GM18870 (cell line): ENCODE results near the gene ADCY10.
"Not testable (repeated sequence)": the region's sequence is repeated elsewhere in the genome, so short reads cannot be mapped to it uniquely, and the experiment has no call there.

Experiments used
- ATAC-seq: cut with Tn5 transposase; IDR thresholded peaks from one replicate; pipeline ENCODE4 v1.9.1; 2021; ENCODE audit warnings: moderate library complexity; ENCODE audit not compliant: unreplicated experiment

ADCY10 gene, protein sequence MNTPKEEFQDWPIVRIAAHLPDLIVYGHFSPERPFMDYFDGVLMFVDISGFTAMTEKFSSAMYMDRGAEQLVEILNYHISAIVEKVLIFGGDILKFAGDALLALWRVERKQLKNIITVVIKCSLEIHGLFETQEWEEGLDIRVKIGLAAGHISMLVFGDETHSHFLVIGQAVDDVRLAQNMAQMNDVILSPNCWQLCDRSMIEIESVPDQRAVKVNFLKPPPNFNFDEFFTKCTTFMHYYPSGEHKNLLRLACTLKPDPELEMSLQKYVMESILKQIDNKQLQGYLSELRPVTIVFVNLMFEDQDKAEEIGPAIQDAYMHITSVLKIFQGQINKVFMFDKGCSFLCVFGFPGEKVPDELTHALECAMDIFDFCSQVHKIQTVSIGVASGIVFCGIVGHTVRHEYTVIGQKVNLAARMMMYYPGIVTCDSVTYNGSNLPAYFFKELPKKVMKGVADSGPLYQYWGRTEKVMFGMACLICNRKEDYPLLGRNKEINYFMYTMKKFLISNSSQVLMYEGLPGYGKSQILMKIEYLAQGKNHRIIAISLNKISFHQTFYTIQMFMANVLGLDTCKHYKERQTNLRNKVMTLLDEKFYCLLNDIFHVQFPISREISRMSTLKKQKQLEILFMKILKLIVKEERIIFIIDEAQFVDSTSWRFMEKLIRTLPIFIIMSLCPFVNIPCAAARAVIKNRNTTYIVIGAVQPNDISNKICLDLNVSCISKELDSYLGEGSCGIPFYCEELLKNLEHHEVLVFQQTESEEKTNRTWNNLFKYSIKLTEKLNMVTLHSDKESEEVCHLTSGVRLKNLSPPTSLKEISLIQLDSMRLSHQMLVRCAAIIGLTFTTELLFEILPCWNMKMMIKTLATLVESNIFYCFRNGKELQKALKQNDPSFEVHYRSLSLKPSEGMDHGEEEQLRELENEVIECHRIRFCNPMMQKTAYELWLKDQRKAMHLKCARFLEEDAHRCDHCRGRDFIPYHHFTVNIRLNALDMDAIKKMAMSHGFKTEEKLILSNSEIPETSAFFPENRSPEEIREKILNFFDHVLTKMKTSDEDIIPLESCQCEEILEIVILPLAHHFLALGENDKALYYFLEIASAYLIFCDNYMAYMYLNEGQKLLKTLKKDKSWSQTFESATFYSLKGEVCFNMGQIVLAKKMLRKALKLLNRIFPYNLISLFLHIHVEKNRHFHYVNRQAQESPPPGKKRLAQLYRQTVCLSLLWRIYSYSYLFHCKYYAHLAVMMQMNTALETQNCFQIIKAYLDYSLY (N-terminal part only)

DNA sequence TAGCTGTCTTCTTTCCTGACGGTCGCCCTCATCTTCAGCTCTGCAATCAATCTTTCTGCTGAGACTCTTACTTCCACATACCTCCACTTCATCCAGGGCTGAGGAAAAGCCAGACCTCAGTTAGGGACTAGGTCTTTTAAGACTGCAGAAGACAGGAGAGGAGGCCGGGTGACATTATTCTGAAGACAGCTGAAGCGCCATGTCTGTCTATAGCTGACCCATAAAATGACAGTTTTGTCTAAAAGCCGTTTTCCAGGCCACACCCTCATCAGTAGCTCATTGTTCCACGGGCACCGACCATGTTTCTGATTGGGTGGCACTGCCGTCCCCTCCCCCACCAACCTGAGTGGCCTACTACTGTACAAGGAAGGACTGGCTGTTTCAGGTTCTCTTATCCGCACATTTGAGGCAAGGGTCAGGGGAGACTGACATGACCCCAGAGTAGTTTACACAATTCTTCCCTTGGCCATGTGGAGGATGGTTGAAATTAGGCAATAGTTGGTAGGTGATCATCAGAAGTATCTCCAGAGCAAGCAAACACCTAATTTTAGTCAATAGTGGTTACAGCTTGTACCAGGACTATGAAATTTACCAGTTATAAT lies at the start of gene ADCY10:
TSS of gene ADCY10 (minus strand) at position 240 of the 602 bp plus-strand sequence. CDS start 8,994 bp downstream, outside the sequence.
- ATAC-seq, result no peak

DNA sequence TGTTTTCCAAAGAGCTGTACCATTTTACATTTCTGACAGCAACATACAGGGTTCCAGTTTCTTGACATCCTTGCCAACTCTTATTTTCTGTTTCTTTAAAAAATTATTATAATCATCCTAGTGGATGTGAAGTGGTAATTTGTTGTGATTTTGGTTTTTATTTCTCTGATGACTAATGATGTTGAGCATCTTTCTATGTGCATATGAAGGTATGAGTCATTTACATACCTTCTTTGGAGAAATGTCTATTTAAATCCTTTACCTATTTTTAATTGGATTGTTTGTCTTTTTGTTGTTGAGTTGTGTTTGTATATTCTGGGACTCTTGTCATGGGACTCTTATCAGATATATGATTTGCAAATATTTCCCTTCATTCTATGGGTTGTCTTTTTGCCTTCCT lies 43.8 kb upstream of the ADCY10 start:
- ATAC-seq, result no peak

DNA sequence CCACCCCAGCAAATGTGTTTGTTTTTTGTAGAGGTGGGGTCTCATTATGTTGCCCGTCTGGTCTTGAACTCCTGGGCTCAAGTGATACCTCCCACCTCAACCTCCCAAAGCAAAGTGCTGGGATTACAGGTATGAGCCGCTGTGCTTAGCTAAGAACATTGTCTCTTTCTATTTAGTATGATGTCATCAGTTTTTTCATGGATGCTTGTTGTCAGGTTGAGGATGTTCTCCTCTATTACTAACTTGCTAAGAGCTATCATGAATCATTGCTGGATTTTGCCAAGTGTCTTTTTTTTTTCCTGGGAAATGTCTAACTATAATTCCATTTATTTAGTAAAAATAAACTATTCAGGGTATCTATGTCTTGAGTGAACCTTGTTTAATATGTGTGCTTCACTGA lies 42.0 kb upstream of the ADCY10 start:
- ATAC-seq, result no peak

GRCh38 chr1:167950569-167950968 lies 36.6 kb upstream of the ADCY10 start:
- ATAC-seq, result no peak

GRCh38 chr1:167949785-167950184 lies 35.9 kb upstream of the ADCY10 start:
- no peak for ATAC-seq

GRCh38 chr1:167947733-167948132 lies 33.8 kb upstream of the ADCY10 start:
- ATAC-seq, result no peak

DNA sequence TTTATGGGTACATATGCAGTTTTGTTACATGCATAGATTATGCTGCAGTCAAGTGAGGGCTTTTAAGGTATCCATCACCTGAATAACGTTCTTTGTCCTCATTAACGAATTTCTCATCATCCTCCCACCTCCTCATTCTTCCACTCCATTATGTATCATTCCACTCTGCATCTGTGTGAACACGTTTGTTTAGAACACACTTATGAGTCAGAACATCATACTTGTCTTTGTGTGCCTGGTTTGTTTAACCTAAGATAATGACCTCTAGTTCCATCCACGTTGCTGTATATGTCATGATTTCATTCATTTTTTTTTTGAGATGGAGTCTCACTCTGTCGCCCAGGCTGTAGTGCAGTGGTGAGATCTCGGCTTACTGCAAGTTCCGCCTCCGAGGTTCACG lies 29.6 kb upstream of the ADCY10 start:
- no peak for ATAC-seq

- no peak for ATAC-seq
These were observed 26.3 kb upstream of the ADCY10 start for GRCh38 chr1:167940264-167940663.

DNA sequence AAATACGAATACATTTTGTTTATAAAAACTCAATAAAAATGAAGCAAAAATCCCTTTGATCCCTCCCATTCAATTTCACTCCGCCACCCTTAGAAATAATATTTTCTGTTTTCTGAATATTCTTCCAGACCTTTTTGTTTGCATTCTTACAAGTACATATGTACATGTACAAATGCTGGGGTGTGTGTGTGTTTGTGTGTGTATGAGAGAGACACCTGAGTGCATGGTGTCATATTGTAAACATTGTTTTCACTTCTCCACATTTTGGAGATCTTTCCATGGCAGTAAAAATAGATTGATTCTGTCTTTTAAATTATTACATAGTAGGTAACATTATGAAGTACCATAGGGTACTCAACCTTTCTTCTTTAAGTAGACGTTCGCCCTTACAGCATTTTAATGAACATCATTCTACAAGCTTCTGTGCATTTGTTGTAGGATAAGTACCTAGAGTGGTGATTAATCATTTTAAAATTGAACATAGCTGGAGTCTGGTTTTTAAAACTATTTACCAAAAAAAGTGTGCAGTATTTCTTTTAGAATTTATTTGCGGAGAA lies 24.2 kb upstream of the ADCY10 start:
- ATAC-seq, result no peak

- no peak for ATAC-seq
These were observed 23.7 kb upstream of the ADCY10 start for GRCh38 chr1:167937709-167938010.

DNA sequence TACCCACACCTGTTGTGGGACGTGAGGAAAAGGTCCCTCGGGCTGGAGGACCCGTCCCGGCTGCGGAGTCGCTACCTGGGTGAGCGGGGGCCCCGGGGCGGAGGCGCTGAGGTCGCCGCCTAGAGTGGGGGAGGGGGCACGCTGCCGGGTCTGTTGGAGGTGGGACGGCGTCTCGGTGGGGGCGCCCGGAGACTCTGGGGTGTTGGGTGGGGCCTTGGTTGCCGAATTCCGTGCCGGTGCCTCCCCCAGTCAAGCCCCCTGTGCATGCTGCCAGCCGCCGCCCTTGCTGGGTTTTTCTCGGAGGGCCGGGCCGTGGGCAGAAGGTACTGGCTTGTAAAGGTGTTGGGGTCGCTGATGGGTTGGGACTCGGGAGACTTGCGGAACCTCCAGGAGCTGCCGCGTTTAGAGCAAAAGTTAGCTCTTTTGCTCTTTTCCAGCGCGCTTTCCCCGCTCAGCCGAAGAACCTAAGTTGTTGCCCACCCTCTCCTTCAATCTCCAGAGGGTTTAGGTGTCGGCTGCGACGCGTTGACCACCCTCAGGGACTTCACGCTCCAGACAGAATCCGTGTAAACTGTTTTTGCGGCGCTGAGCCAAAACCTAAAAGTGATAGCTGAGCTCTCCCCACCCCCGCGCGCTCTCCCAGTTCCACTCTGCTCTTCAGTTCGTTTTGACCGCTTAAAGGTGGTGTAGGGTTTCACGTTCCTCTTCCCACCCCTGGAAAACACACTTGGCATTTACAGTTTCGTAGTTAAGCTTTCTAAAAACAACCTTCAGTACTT lies 23.2 kb upstream of the ADCY10 start, which contains the start of gene MPC2:
TSS of gene MPC2 (minus strand) at position 143 of the 779 bp plus-strand sequence. CDS start 1,231 bp downstream, outside the sequence.
- ATAC-seq, result no peak

GRCh38 chr1:167936068-167936929 lies 22.4 kb upstream of the ADCY10 start, which contains the start of gene DCAF6:
Gene DCAF6 (plus strand): TSS chr1:167936683. CDS start chr1:167936912, 229 bp downstream.
- peak; percentile 80 for ATAC-seq

- ATAC-seq, result peak; percentile 6
These were observed 21.5 kb upstream of the ADCY10 start for GRCh38 chr1:167935216-167936067.

DNA sequence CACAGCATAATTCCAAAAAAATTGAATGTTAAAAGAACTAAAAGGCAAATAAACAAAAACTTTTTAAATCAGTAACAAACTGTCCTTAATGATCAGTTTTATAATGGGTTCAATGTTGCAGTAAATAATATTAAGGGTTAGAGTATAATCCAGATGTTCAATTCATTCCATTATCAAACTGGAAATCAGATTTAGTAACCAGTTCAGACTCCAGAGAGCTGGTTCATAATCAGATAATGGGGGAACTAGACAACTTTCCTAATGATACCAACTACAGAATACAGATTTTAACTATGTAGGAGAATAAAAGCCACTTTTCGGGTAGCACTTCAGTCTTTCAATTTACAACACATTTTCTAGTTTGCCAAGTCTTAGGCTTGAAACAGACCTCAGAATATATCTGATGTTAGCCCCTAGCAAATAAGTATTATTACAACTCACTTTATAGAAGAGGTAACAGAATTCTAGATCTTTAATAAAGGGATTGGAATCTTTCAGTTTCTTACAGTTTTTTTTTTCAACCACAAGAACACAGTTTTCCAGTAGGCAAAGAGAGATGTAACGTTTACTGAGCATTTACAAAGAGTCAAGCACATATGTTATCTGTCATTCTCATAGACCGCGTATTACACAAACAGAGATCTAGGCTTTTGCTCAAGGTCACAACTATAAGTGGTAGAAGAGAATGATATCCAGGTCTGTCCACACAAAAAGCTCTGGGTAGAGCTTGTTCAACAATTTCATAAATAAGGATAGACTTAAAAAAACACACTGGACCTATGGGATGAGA lies 20.7 kb upstream of the ADCY10 start:
- no peak for ATAC-seq

GRCh38 chr1:167933788-167934187 lies 19.9 kb upstream of the ADCY10 start:
- no peak for ATAC-seq

- no peak for ATAC-seq
These were observed 15.8 kb upstream of the ADCY10 start for GRCh38 chr1:167929725-167930124.

- ATAC-seq, result not testable (repeated sequence)
These were observed 15.0 kb upstream of the ADCY10 start for GRCh38 chr1:167928919-167929318.
